CD4-positive, alpha-beta T cell treated with Interleukin-1 beta for 1 hour (primary cell): ENCODE measurements around the gene BAHD1.

Source experiments
- DNase-seq, 2 donors: peaks; one replicate each; pipeline ENCODE4 v3.0.0-alpha.2; 2020 to 2022

BAHD1 gene

GRCh38 chr15:40424483-40425115, 16.2 kb upstream of the BAHD1 start:
- no peak for DNase-seq

GRCh38 chr15:40425681-40426080, 15.1 kb upstream of the BAHD1 start:
- no peak for DNase-seq

- DNase-seq, result no peak
Measured at GRCh38 chr15:40427188-40427587, 13.6 kb upstream of the BAHD1 start.

GRCh38 chr15:40428185-40428584, 12.6 kb upstream of the BAHD1 start:
- no peak for DNase-seq

GRCh38 chr15:40429068-40429710, 11.6 kb upstream of the BAHD1 start:
- DNase-seq, result no peak

- DNase-seq, result no peak
Measured at GRCh38 chr15:40430271-40430805, 10.4 kb upstream of the BAHD1 start.

- no peak for DNase-seq
Measured at GRCh38 chr15:40435023-40435709, 5.6 kb upstream of the BAHD1 start.

- DNase-seq, result no peak
Measured at GRCh38 chr15:40435710-40436089, 5.1 kb upstream of the BAHD1 start.

GRCh38 chr15:40436116-40436891, 4.4 kb upstream of the BAHD1 start:
- DNase-seq, result no peak

GRCh38 chr15:40436892-40437751, 3.6 kb upstream of the BAHD1 start:
- no peak for DNase-seq

GRCh38 chr15:40437752-40438687, 2.7 kb upstream of the BAHD1 start:
- no peak for DNase-seq

- no peak for DNase-seq
Measured at GRCh38 chr15:40438712-40439111, 2.0 kb upstream of the BAHD1 start.

GRCh38 chr15:40439461-40439959, 1.2 kb upstream of the BAHD1 start:
- no peak for DNase-seq

GRCh38 chr15:40439960-40440742, 602 bp upstream of the BAHD1 start:
- DNase-seq, result peak in 1 of 2 donors; percentile 32

- peak in 1 of 2 donors; percentile 22 for DNase-seq
Measured at GRCh38 chr15:40441565-40442531, 1.1 kb downstream of the BAHD1 start.

- no peak for DNase-seq
Measured at GRCh38 chr15:40443255-40443654, 2.5 kb downstream of the BAHD1 start.

- DNase-seq, result no peak
Measured at GRCh38 chr15:40443846-40444245, 3.1 kb downstream of the BAHD1 start.

GRCh38 chr15:40444736-40445135, 4.0 kb downstream of the BAHD1 start:
- DNase-seq, result no peak
